IPS-NIHi7 (cell line): ENCODE measurements around the gene RCC1.
A peak's percentile ranks its signal among the peaks of the same experiment; 100 is the strongest.
"Not testable (repeated sequence)": the region's sequence is repeated elsewhere in the genome, so short reads cannot be mapped to it uniquely, and the experiment has no call there.

ENCODE experiments used
- DNase-seq: peaks from one replicate; pipeline ENCODE4 v3.0.0; 2012; ENCODE audit warnings: mixed read lengths; ENCODE audit errors: extremely low spot score

RCC1 gene

GRCh38 chr1:28510970-28511440 lies 5.2 kb downstream of the RCC1 start:
- no peak for DNase-seq

- no peak for DNase-seq
These were observed 6.3 kb downstream of the RCC1 start for GRCh38 chr1:28512058-28512611.

GRCh38 chr1:28514445-28514933 lies 8.6 kb downstream of the RCC1 start:
- DNase-seq = not testable (repeated sequence)

GRCh38 chr1:28516518-28516956 lies 10.7 kb downstream of the RCC1 start:
- DNase-seq = no peak

- DNase-seq = no peak
These were observed 11.8 kb downstream of the RCC1 start for GRCh38 chr1:28517649-28517999.

GRCh38 chr1:28518000-28518744 lies 12.3 kb downstream of the RCC1 start:
- DNase-seq = peak; percentile 89

- DNase-seq = no peak
These were observed 13.0 kb downstream of the RCC1 start for GRCh38 chr1:28518745-28519341.

GRCh38 chr1:28519946-28520725 lies 14.3 kb downstream of the RCC1 start:
- no peak for DNase-seq

GRCh38 chr1:28520796-28521195 lies 15.0 kb downstream of the RCC1 start:
- not testable (repeated sequence) for DNase-seq

- DNase-seq = no peak
These were observed 15.8 kb downstream of the RCC1 start for GRCh38 chr1:28521502-28522164.

GRCh38 chr1:28522537-28522936 lies 16.7 kb downstream of the RCC1 start:
- not testable (repeated sequence) for DNase-seq

GRCh38 chr1:28525002-28525642 lies 19.3 kb downstream of the RCC1 start:
- not testable (repeated sequence) for DNase-seq

- no peak for DNase-seq
These were observed 21.0 kb downstream of the RCC1 start for GRCh38 chr1:28526886-28527285.

- DNase-seq = no peak
These were observed 24.6 kb downstream of the RCC1 start for GRCh38 chr1:28530456-28530855.

GRCh38 chr1:28534671-28535070 lies 28.8 kb downstream of the RCC1 start:
- no peak for DNase-seq

- peak; percentile 4 for DNase-seq
These were observed 29.3 kb downstream of the RCC1 start for GRCh38 chr1:28535180-28535579.

GRCh38 chr1:28537457-28538199 lies 31.8 kb downstream of the RCC1 start:
- DNase-seq = no peak

GRCh38 chr1:28538286-28538685 lies 32.4 kb downstream of the RCC1 start:
- no peak for DNase-seq

- DNase-seq = no peak
These were observed 34.8 kb downstream of the RCC1 start for GRCh38 chr1:28540651-28541050.

- not testable (repeated sequence) for DNase-seq
These were observed 35.7 kb downstream of the RCC1 start for GRCh38 chr1:28541414-28542015.
